HepG2 (cell line): Measurements from ENCODE around the gene CYCS. TPM values are rescaled to one million over a fixed set of nuclear protein-coding genes. Genes with fewer than 3 reads are reported as not detected.
A peak's percentile ranks its signal among the peaks of the same experiment; 100 is the strongest.

ENCODE experiments used
- CBX5 ChIP-seq: sonication (generic); formaldehyde crosslinking; IDR thresholded peaks from 2 replicates; pipeline ENCODE4 v1.4.0; 2020; ENCODE audit warnings: missing genetic modification reagents, borderline replicate concordance
- CREM ChIP-seq, 2 experiments: sonication (generic) in 1 of 2; formaldehyde crosslinking in 1 of 2; IDR thresholded peaks; 2 replicates each; pipeline versions ENCODE4 v1.4.0 to v1.6.1; 2016 to 2020; ENCODE audit warnings: antibody characterized with exemption in 1 of 2, mild to moderate bottlenecking in 1 of 2, missing genetic modification reagents in 1 of 2
- E2F1 ChIP-seq: sonication (generic); formaldehyde crosslinking; IDR thresholded peaks from 2 replicates; pipeline ENCODE4 v1.5.0; 2020; ENCODE audit warnings: missing genetic modification reagents
- EP300 ChIP-seq, 3 experiments: sonication (generic) in 1 of 3; formaldehyde crosslinking in 1 of 3; IDR thresholded peaks; 2 replicates each; pipeline versions ENCODE4 v1.5.1 to v1.6.1; 2011 to 2020; ENCODE audit warnings: low read depth in 2 of 3, low read length in 2 of 3, borderline replicate concordance in 1 of 3, improper control_type of control experiment in 1 of 3, mild to moderate bottlenecking in 1 of 3, missing genetic modification reagents in 1 of 3, moderate library complexity in 1 of 3
- GATAD1 ChIP-seq: IDR thresholded peaks from 2 replicates; pipeline ENCODE4 v1.6.1; 2016; ENCODE audit warnings: missing genetic modification reagents, missing compliant biosample characterization
- NCOR1 ChIP-seq: fragments of 200-600 bp; sonication (generic); IDR thresholded peaks from 2 replicates; pipeline ENCODE4 v1.7.0; 2017; ENCODE audit warnings: antibody characterized with exemption, low read length, borderline replicate concordance
- NONO ChIP-seq, 2 experiments: fragments of 450-650 bp in 1 of 2; sonication (generic) in 1 of 2; formaldehyde crosslinking in 1 of 2; IDR thresholded peaks in 1 of 2; conservative IDR thresholded peaks in 1 of 2; 2 replicates each; pipeline versions ENCODE4 v1.6.1 to v1.8.0; 2017 to 2022; ENCODE audit warnings: mild to moderate bottlenecking in 1 of 2, missing genetic modification reagents in 1 of 2, moderate library complexity in 1 of 2
- NPAS2 ChIP-seq: sonication (generic); formaldehyde crosslinking; IDR thresholded peaks from 2 replicates; pipeline ENCODE4 v1.8.0; 2022; ENCODE audit warnings: mild to moderate bottlenecking, missing genetic modification reagents, borderline replicate concordance
- NR3C1 ChIP-seq: sonication (generic); formaldehyde crosslinking; IDR thresholded peaks from 2 replicates; pipeline ENCODE4 v1.4.0; 2020; ENCODE audit warnings: missing genetic modification reagents
- PAF1 ChIP-seq: IDR thresholded peaks from 2 replicates; pipeline ENCODE4 v1.6.1; 2016; ENCODE audit warnings: missing genetic modification reagents, missing compliant biosample characterization
- PCBP2 ChIP-seq: fragments of 200-400 bp; formaldehyde crosslinking; optimal IDR thresholded peaks from 2 replicates; pipeline ENCODE3; 2018; ENCODE audit warnings: low read length, low read depth; ENCODE audit not compliant: poor library complexity, severe bottlenecking
- PRDM10 ChIP-seq: sonication (generic); formaldehyde crosslinking; IDR thresholded peaks from 2 replicates; pipeline ENCODE4 v1.4.0; 2020; ENCODE audit warnings: low read depth, missing genetic modification reagents
- ZNF232 ChIP-seq: sonication (generic); formaldehyde crosslinking; IDR thresholded peaks from 2 replicates; pipeline ENCODE4 v1.4.0; 2020; ENCODE audit warnings: missing genetic modification reagents, borderline replicate concordance
- ZNF414 ChIP-seq: sonication (generic); formaldehyde crosslinking; IDR thresholded peaks from 2 replicates; pipeline ENCODE4 v1.5.0; 2020; ENCODE audit warnings: missing genetic modification reagents
- ZNF569 ChIP-seq: sonication (generic); formaldehyde crosslinking; IDR thresholded peaks from 2 replicates; pipeline ENCODE4 v1.5.0; 2020; ENCODE audit warnings: mild to moderate bottlenecking, missing genetic modification reagents, moderate library complexity, borderline replicate concordance
- polyA plus RNA-seq, 8 experiments: library from polyadenylated mRNA; depleted of rRNA in 3 of 8; stranded (reverse) in 7 of 8; unstranded in 1 of 8; fragments of >200 nt; fragmentation: Illumina TruSeq in 4 of 8; extraction: Trizol in 4 of 8; gene quantifications; 2 replicates each; pipeline versions ENCODE4 v1.2.1 to v1.2.3, GENCODE V29; 2011 to 2016; ENCODE audit warnings: low read depth in 4 of 8, missing spikeins in 1 of 8, mixed read lengths in 1 of 8; ENCODE audit not compliant: insufficient read depth in 1 of 8
- total RNA-seq, 5 experiments: library from RNA; depleted of rRNA; stranded (reverse); fragments of >200 nt; fragmentation: Illumina TruSeq; extraction: Trizol; gene quantifications; 2 replicates each; pipeline ENCODE4 v1.2.3, GENCODE V29; 2016; ENCODE audit warnings: low read depth in 1 of 5
- TF ChIP-seq, protein P1 (sequence below): sonication (generic); formaldehyde crosslinking; IDR thresholded peaks from 2 replicates; pipeline ENCODE4 v1.4.0; 2020; ENCODE audit warnings: missing genetic modification reagents
- TF ChIP-seq, protein P2 (sequence below): sonication (generic); IDR thresholded peaks from 2 replicates; pipeline ENCODE4 v1.6.1; 2016; ENCODE audit warnings: low read depth, borderline replicate concordance

CYCS gene
- total and polyA plus RNA-seq, 2 of the 13 experiments (the other 11 are each of a cell fraction or from before 2014, with no cell fraction given) = 35.9 to 202 TPM

- TF ChIP-seq, protein P1, sequence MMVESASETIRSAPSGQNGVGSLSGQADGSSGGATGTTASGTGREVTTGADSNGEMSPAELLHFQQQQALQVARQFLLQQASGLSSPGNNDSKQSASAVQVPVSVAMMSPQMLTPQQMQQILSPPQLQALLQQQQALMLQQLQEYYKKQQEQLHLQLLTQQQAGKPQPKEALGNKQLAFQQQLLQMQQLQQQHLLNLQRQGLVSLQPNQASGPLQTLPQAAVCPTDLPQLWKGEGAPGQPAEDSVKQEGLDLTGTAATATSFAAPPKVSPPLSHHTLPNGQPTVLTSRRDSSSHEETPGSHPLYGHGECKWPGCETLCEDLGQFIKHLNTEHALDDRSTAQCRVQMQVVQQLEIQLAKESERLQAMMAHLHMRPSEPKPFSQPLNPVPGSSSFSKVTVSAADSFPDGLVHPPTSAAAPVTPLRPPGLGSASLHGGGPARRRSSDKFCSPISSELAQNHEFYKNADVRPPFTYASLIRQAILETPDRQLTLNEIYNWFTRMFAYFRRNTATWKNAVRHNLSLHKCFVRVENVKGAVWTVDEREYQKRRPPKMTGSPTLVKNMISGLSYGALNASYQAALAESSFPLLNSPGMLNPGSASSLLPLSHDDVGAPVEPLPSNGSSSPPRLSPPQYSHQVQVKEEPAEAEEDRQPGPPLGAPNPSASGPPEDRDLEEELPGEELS (CRISPR knock-in tag) = peak; percentile 43; the same call in 1 of the 2 replicates
- TF ChIP-seq ZNF569 (CRISPR knock-in tag) (no peak), NPAS2 (CRISPR knock-in tag) (no peak), CBX5 (peak; percentile 60; the same call in 1 of the 2 replicates), ZNF232 (CRISPR knock-in tag) (no peak), EP300 (IDR thresholded peaks at IDR 0.05; ENCODE audit: low read depth in 2 of 2, low read length in 2 of 2) (peak; percentile 25 to 56; a peak in 2 of 4 replicates), EP300 (CRISPR knock-in tag; IDR thresholded peaks at IDR 0.05; ENCODE audit: borderline replicate concordance) (0 out of 2 replicates have a peak, but pooled peaks have one; percentile 20), NCOR1 (peak; percentile 39; the same call in 1 of the 2 replicates), CREM (IDR thresholded peaks at IDR 0.05) (peak; percentile 99), CREM (CRISPR knock-in tag; IDR thresholded peaks at IDR 0.05) (peak; percentile 72; the same call in 1 of the 2 replicates), NR3C1 (CRISPR knock-in tag) (no peak), PRDM10 (CRISPR knock-in tag) (no peak; the same call in 1 of the 2 replicates), PAF1 (CRISPR knock-in tag) (no peak), GATAD1 (CRISPR knock-in tag) (peak; percentile 96), NONO (IDR thresholded peaks at IDR 0.05) (no peak), NONO (CRISPR knock-in tag; conservative IDR thresholded peaks at IDR 0.05) (peak; percentile 100), ZNF414 (CRISPR knock-in tag) (peak; percentile 91), PCBP2 (no peak), E2F1 (CRISPR knock-in tag) (peak; percentile 99)
- TF ChIP-seq, protein P2, sequence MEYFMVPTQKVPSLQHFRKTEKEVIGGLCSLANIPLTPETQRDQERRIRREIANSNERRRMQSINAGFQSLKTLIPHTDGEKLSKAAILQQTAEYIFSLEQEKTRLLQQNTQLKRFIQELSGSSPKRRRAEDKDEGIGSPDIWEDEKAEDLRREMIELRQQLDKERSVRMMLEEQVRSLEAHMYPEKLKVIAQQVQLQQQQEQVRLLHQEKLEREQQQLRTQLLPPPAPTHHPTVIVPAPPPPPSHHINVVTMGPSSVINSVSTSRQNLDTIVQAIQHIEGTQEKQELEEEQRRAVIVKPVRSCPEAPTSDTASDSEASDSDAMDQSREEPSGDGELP = peak; percentile 27; the same call in 1 of the 2 replicates
These were observed at the start of gene CYCS (continued) for GRCh38 chr7:25125137-25125946.
